GM12875 (cell line): ENCODE data around the gene HBP1.

Source experiments
- H3K4me3 ChIP-seq: one replicate; pipeline ENCODE4 v1.5.1; 2011; ENCODE audit warnings: low read depth, low read length, control low read depth
- CTCF ChIP-seq: IDR thresholded peaks from 2 replicates; pipeline ENCODE4 v1.5.1; 2011; ENCODE audit warnings: low read depth, mild to moderate bottlenecking, control low read depth, inconsistent platforms, low read length, moderate library complexity, borderline replicate concordance; ENCODE audit not compliant: insufficient read depth

HBP1 gene

GRCh38 chr7:107172276-107173032 lies 3.7 kb downstream of the HBP1 start:
- no peak for TF ChIP-seq CTCF
- no peak overlapping the region for H3K4me3 ChIP-seq

- TF ChIP-seq CTCF: no peak
- no peak overlapping the region for H3K4me3 ChIP-seq
Measured at GRCh38 chr7:107173191-107173590, 4.4 kb downstream of the HBP1 start.

DNA sequence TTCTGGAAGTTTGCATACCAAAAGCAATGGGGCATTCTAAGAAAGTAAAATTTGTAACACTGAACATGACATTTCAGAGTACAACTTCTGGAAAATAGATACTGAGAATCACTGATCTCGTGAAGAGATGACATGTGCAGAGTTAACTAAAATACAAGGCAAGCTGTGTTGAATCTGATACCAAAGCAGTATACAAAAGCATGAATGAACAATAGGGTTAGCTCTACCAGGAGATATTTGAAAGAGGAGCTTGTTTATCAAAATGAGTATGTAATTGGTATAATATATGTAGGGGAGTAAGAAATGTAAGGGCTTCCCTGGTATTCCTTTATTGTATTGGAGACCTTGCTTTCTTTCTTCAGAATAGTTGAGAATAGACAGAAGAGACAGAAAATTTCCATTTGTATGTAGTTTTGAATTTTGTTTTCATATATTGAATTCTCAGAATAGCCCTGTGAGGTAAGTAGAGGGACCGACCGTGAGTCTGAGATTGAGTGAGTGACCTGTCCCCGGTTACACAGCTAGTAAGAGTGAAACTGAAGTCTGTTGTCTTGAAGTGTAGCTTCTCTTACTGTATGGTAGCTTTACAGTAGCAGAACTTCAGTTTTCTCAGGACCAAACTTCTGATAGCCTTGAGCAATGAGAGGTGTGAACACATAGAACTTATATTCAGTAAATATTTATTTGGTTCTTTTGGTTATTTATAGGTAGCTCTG lies 5.0 kb downstream of the HBP1 start:
- no peak for TF ChIP-seq CTCF
- no peak overlapping the region for H3K4me3 ChIP-seq

- no peak for TF ChIP-seq CTCF
- no peak overlapping the region for H3K4me3 ChIP-seq
Measured at GRCh38 chr7:107179326-107180164, 10.7 kb downstream of the HBP1 start.

- no peak overlapping the region for H3K4me3 ChIP-seq
- TF ChIP-seq CTCF: no peak
Measured at GRCh38 chr7:107180378-107180777, 11.6 kb downstream of the HBP1 start.

DNA sequence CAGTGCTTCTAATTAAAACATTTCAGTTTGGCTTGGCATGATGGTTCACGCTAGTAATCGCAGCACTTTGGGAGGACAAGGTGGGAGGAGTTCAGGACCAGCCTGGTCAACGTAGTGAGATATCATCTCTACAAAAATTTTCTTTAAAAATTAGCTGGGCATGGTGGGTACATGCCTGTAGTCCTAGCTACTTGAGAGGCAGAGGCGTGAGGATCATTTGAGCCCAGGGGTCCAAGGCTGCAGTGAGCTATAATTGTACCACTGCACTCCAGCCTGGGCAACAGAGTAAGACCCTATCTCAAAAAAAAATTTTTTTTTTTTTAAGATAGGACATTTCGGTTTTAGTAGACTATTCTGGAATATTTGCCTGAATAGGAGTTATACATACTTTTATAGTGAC lies 12.4 kb downstream of the HBP1 start:
- TF ChIP-seq CTCF: no peak
- no peak overlapping the region for H3K4me3 ChIP-seq

GRCh38 chr7:107185716-107186115 lies 16.9 kb downstream of the HBP1 start:
- no peak overlapping the region for H3K4me3 ChIP-seq
- no peak for TF ChIP-seq CTCF
